ENCODE results near the gene MAN2A2. TPM values are rescaled to one million over a fixed set of nuclear protein-coding genes. Genes with fewer than 3 reads are reported as not detected.
"Not testable (repeated sequence)": the region's sequence is repeated elsewhere in the genome, so short reads cannot be mapped to it uniquely, and the experiment has no call there.

MAN2A2 gene
- total RNA-seq, 4 donors from 2014 or later = 27.0 to 80.9 (median 31.7) TPM

DNA sequence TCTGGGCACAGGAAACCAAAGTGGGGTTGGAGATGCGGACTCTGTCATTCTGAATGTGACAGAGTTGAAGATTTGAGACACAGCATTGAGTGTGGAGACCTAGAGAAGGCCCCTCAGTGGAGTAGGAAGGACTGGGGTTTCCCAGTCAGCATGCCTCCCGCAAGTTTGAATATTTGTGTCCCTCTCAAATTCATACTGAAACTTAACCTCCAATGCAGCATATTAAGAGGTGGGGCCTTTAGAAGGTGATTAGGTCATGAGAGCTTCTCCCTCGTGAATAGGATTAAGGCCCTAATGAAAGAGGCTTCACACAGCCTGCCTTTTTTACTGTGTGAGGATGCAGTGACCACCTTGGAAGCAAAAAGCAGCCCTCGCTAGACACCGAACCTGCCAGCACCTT, 21.3 kb downstream of the MAN2A2 start:
- intact Hi-C loops (cut with DNase I) = no loop called here
- peaks cover 0 to 4% (median 3%) of the 10 kb centered on the region in 4 donors for H3K4me1 ChIP-seq
- no peak overlapping the region for H3K27ac ChIP-seq (replicated peaks in 1 of 4)
- H3K4me3 ChIP-seq = no peak overlapping the region
- H3K27me3 ChIP-seq = no peaks in the 10 kb centered on the region
- TF ChIP-seq POLR2AphosphoS5 (IDR thresholded peaks at IDR 0.05) (no peak), POLR2A (IDR thresholded peaks at IDR 0.05; ENCODE audit: low read depth) (no peak), EP300 (IDR thresholded peaks at IDR 0.05) (no peak)
- TF ChIP-seq, protein P1, sequence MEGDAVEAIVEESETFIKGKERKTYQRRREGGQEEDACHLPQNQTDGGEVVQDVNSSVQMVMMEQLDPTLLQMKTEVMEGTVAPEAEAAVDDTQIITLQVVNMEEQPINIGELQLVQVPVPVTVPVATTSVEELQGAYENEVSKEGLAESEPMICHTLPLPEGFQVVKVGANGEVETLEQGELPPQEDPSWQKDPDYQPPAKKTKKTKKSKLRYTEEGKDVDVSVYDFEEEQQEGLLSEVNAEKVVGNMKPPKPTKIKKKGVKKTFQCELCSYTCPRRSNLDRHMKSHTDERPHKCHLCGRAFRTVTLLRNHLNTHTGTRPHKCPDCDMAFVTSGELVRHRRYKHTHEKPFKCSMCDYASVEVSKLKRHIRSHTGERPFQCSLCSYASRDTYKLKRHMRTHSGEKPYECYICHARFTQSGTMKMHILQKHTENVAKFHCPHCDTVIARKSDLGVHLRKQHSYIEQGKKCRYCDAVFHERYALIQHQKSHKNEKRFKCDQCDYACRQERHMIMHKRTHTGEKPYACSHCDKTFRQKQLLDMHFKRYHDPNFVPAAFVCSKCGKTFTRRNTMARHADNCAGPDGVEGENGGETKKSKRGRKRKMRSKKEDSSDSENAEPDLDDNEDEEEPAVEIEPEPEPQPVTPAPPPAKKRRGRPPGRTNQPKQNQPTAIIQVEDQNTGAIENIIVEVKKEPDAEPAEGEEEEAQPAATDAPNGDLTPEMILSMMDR (IDR thresholded peaks at IDR 0.05) = no peak
- peaks cover 12 to 27% (median 22%) of the 10 kb centered on the region in 4 donors for H3K36me3 ChIP-seq
- H3K9me3 ChIP-seq = no peaks in the 10 kb centered on the region
- WGBS = 94% methylated on average over 5 of the region's 5 CpGs
- DNase-seq (ENCODE audit: extremely low spot score) = no peak

DNA sequence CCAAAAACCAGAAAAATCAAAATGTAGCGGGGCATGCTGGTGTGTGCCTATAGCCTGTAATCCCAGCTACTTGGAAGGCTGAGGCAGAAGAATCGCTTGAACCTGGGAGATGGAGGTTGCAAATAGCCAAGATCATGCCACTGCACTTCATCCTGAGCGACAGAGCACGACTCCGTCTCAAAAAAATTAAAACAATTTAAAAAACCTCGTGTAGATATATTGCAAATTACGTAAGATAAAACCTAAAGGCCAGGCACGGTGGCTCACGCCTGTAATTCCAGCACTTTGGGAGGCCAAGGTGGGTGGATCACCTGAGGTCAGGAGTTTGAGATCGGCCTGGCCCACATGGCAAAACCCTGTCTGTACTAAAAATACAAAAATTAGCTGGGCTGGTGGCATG, 23.7 kb downstream of the MAN2A2 start:
- H3K27me3 ChIP-seq; H3K4me3 ChIP-seq; DNase-seq (ENCODE audit: extremely low spot score); H3K27ac ChIP-seq (replicated peaks in 1 of 4); intact Hi-C loops (cut with DNase I); H3K9me3 ChIP-seq; H3K36me3 ChIP-seq: not testable (repeated sequence)
- peaks cover 15 to 24% (median 23%) of the 10 kb centered on the region in 4 donors for H3K4me1 ChIP-seq
- WGBS = 91% methylated on average over 10 of the region's 10 CpGs

DNA sequence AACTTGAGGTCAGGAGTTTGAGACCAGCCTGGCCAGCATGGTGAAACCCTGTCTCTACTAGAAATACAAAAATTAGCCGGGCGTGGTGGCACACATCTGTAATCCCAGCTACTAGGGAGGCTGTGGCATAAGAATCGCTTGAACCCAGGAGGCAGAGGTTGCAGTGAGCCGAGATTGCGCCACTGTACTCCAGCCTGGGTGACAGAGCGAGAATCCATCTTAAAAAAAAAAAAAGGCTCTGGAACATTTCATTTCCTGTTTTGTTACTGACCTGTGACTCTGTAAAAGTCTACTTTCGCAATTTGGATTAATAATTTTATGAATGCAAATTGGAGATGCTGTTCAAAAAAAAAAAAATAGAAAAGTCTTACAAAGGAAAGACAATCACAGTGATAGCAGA, 25.0 kb downstream of the MAN2A2 start:
- DNase-seq (ENCODE audit: extremely low spot score); H3K36me3 ChIP-seq; H3K27ac ChIP-seq (replicated peaks in 1 of 4); intact Hi-C loops (cut with DNase I); H3K4me3 ChIP-seq; H3K27me3 ChIP-seq; H3K9me3 ChIP-seq: not testable (repeated sequence)
- 85% methylated on average over 7 of the region's 7 CpGs for WGBS
- H3K4me1 ChIP-seq = peaks cover 23 to 37% (median 33%) of the 10 kb centered on the region in 4 donors

DNA sequence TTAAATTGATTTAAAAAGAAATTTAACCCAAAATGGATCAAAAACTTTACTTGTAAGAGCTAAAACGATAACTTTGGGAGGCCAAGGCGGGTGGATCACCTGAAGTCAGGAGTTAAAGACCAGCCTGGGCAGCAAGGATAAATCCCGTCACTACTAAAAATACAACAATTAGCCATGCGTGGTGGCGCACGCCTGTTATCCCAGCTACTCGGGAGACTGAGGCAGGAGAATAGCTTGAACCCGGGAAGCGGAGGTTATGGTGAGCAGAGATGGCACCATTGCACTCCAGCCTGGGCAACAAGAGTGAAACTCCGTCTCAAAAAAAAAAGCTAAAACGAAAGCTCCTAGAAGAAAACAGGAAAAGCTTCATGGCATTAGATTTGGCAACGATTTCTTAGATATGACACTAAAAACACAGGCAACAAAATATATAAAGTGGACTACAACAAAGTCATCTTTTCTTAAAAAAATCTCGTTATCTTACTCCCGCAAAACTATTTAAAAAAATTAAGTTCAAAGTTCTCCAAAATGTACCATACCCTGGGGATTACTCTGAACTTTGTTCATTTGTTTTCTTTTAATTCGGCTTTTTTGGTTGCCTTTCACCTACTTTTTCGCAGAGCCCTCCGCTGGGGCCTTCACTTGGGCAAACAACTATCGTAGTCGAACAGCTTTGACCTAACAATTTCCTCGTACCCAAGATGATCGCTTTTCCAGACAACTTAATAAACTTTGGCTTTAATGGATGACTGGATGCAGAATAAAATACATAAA, 26.3 kb downstream of the MAN2A2 start:
- DNase-seq (ENCODE audit: extremely low spot score) = no peak

DNA sequence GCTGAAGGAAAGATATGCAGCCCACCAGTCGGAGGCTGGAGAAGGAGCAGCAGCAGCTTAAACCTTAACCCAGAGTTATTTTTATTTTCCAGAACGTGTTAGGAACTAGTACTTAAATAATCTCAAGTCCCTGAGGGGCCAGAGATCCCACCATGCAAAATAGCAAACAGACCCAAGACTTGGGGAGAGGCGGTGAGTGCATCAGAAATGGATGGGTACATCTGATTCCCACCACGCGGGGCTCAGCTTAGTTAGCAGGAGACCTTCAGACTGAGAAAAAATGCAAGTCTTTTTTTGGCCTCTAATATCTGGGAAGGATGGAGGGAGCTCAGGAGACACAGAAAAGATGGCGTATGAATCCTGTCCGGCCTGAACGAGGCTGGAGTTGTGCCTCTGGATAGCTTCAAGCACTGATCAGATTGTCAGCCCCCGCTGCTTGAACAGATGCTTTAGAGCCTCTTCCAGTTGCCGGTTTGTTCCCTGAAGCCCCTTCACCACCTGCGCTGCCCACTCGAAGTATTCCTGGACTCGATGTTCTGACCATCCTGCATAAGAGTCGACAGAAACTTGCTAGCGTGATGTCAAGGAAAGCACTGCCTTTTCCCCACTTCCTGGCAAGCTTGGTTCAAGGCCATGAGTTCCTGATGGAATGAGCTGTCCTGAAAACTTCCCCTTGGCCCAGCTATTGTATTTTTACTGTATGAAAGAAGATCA, 27.9 kb downstream of the MAN2A2 start:
- DNase-seq (ENCODE audit: extremely low spot score) = no peak
- intact Hi-C loops (cut with DNase I) = no loop called here
- peak overlapping the region; percentile 63 to 67 (median 63) for H3K4me3 ChIP-seq
- WGBS = 67% methylated on average over 15 of the region's 15 CpGs
- H3K27ac ChIP-seq (replicated peaks in 1 of 4) = peak overlapping the region; percentile 86 to 94 (median 88)
- H3K27me3 ChIP-seq = no peaks in the 10 kb centered on the region
- H3K9me3 ChIP-seq = no peaks in the 10 kb centered on the region
- H3K4me1 ChIP-seq = peaks cover 34 to 63% (median 55%) of the 10 kb centered on the region in 4 donors
- H3K36me3 ChIP-seq = no peaks in the 10 kb centered on the region
- TF ChIP-seq POLR2AphosphoS5 (IDR thresholded peaks at IDR 0.05) (no peak), EP300 (IDR thresholded peaks at IDR 0.05) (no peak), POLR2A (IDR thresholded peaks at IDR 0.05; ENCODE audit: low read depth) (no peak)
- TF ChIP-seq, protein P1 (IDR thresholded peaks at IDR 0.05) = no peak

More for the DNA sequence above, 26.3 kb downstream of the MAN2A2 start:
- Histone ChIP-seq H3K4me3 (peak overlapping the region; percentile 63 to 67 (median 63)), H3K9me3 (no peaks in the 10 kb centered on the region), H3K27ac (replicated peaks in 1 of 4) (peak overlapping the region; percentile 86 to 94 (median 88)), H3K4me1 (peaks cover 24 to 50% (median 43%) of the 10 kb centered on the region in 4 donors), H3K27me3 (no peaks in the 10 kb centered on the region), H3K36me3 (no peaks in the 10 kb centered on the region)
- intact Hi-C loops (cut with DNase I) = no loop called here
- WGBS = 60% methylated on average over 21 of the region's 21 CpGs
- TF ChIP-seq POLR2AphosphoS5 (IDR thresholded peaks at IDR 0.05) = no peak
- no peak for TF ChIP-seq EP300 (IDR thresholded peaks at IDR 0.05)
- TF ChIP-seq, protein P1 (IDR thresholded peaks at IDR 0.05) = no peak
- TF ChIP-seq POLR2A (IDR thresholded peaks at IDR 0.05; ENCODE audit: low read depth) = no peak

Data from esophagus muscularis mucosa (tissue), 4 donors.